Astrocyte of the spinal cord (primary cell): ENCODE measurements around the gene ARVCF.

Source experiments
- DNase-seq: peaks from one replicate; pipeline ENCODE4 v3.0.0; 2011; ENCODE audit warnings: low read depth, low spot score
- H3K4me3 ChIP-seq: 2 replicates; pipeline ENCODE4 v1.5.1; 2011; ENCODE audit warnings: low read depth, mild to moderate bottlenecking, low read length, moderate library complexity
- in situ Hi-C: cut with HindIII; loops from 2 replicates; pipeline ENCODE4 v1.10.0; 2017; ENCODE audit warnings: low sequenced_read_pairs
- TF ChIP-seq, protein P1 (sequence below): IDR thresholded peaks from 2 replicates; pipeline ENCODE4 v1.5.1; 2012; ENCODE audit warnings: low read depth, mild to moderate bottlenecking, low read length, inconsistent platforms

ARVCF gene

DNA sequence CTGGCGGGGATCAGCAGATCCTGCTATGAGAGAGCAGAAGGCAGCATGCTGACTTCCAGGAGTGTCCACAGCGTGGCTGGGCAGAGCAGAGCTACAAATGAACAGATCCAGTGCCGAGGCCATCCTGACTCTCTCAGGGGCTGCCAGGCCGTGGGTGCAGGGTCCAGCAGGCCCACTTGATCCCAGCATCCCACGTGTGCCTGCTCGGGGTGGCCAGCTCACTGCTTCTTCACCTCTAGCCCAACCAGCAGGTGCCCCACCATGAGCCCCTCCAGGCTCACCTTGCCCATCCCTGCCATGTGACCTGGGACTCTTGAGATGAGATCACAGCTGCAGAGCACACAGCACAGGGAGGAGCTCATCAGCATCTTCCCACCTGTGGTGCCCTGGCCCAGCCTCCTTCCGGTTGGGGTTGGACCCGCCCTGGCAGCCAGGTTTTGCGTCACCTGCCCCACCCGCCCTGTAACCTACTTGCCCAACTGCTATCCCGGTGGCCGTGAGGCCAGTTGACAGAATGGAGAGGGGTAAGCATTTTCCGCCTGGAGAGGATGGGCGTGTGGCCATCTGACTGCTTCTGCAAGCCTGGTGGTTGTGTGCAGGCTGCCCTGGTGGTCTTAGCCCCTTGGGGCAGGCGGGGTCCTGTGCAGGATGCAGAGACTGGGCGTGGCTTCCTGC, 15.2 kb upstream of the ARVCF start:
- in situ Hi-C loops = no loop called here
- H3K4me3 ChIP-seq = no peak overlapping the region
- TF ChIP-seq, protein P1, sequence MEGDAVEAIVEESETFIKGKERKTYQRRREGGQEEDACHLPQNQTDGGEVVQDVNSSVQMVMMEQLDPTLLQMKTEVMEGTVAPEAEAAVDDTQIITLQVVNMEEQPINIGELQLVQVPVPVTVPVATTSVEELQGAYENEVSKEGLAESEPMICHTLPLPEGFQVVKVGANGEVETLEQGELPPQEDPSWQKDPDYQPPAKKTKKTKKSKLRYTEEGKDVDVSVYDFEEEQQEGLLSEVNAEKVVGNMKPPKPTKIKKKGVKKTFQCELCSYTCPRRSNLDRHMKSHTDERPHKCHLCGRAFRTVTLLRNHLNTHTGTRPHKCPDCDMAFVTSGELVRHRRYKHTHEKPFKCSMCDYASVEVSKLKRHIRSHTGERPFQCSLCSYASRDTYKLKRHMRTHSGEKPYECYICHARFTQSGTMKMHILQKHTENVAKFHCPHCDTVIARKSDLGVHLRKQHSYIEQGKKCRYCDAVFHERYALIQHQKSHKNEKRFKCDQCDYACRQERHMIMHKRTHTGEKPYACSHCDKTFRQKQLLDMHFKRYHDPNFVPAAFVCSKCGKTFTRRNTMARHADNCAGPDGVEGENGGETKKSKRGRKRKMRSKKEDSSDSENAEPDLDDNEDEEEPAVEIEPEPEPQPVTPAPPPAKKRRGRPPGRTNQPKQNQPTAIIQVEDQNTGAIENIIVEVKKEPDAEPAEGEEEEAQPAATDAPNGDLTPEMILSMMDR = no peak
- DNase-seq = no peak

DNA sequence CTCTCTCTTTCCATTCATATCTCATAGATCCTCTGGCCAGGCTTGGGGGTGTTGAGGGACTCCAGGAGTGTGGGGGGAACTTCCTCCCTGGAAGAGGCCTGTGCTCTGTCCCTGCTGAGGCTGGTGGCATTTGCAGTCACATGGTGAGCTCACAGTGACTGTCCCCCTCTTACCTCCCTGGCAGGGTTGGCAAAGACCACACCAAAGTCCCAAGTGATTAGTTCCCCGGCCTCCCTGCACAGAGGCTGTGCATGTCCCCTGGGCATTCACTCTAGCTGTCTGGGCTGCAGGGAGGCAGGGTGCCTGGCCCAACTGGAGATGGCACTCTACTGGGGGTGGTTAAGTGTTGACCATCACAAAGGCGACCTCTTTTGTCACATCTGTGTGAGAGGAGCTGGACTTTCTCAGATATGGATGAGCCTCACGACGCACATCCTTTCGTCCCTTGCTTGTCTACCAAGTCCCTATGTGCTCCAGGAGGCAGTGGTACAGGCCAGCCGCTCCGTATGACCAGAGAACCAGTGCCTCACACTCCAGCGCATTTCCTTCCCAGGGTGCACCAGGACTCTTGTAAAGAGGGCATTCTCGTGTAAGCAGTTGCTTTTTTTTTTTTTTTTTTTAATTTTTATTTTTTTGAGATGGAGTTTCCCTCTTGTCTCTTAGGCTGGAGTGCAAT, 13.1 kb upstream of the ARVCF start:
- TF ChIP-seq, protein P1 = no peak
- DNase-seq = no peak
- in situ Hi-C loops = no loop called here
- no peak overlapping the region for H3K4me3 ChIP-seq

DNA sequence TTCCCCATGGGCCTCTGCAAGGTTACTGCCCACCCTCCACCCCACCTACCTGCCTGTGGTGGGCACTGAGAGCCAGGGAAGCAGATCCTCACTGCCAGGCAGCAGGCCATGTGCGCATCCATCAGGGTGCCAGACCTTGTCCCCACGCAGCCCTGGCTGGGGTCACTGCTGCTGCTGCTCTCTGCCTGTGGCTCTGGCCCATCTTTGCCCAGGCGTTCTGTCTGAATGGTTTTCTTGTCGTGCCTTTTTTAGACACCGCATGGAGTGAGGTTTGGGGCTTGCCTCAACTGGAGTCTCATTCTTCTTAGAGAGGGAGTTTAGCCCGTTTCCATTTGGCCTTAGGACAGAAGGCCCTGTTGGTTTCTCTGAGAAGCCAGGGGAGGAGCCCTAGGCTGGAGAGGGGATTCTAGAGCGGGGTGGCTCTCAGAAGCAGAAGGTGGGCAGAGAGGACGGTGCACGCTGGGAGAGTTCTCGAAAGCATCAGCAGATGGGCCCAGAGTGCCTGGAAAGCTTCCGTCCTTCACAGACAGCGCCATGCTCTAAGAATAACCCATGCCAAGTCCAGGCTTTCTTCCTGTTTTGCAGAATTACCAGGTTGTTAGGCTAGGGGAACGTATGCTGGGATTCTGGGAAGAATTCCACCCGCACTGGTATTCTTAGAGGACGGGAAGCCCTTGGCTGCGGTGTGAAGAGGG, 12.4 kb upstream of the ARVCF start:
- no peak for DNase-seq
- TF ChIP-seq, protein P1 = no peak
- H3K4me3 ChIP-seq = no peak overlapping the region
- in situ Hi-C loops = no loop called here

DNA sequence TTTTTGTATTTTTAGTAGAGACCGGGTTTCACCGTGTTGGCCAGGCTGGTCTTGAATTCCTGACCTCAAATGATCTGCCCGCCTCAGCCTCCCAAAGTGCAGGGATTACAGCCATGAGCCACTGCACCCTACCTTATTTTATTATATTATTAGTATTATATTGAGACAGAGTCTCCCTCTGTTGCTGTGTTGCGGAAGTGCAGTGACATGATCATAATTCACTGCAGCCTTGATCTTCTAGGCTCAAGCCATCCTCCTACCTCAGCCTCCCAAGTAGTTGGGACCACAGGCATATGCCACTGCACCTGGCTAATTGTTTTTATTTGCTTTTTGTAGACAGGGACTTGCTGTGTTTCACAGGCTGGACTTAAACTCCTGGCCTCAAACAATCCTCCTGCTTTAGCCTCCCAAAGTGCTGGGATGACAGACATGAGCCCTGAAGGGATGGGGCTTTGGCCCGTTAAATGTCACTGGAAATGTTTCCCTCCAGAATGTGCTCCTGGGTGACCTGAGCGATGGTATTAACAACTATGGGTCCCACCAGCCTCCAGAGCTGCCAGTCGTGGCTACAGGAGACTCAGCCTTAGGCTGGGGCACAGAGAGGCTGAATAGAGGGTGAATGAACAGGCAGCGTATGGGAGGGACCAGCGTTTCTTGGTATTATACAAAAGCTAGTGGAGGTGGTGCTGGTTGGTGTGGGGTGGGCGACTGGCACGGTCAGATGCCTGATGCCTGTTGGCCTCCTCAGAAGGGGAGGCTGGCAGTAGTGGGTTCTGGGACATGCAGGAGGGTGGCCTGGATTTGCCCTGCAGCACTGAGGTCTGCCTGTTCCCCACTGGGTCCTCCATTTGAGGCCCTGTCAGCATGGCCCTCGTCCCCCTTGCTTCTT, 11.6 kb upstream of the ARVCF start:
- in situ Hi-C loops = no loop called here
- DNase-seq = no peak

DNA sequence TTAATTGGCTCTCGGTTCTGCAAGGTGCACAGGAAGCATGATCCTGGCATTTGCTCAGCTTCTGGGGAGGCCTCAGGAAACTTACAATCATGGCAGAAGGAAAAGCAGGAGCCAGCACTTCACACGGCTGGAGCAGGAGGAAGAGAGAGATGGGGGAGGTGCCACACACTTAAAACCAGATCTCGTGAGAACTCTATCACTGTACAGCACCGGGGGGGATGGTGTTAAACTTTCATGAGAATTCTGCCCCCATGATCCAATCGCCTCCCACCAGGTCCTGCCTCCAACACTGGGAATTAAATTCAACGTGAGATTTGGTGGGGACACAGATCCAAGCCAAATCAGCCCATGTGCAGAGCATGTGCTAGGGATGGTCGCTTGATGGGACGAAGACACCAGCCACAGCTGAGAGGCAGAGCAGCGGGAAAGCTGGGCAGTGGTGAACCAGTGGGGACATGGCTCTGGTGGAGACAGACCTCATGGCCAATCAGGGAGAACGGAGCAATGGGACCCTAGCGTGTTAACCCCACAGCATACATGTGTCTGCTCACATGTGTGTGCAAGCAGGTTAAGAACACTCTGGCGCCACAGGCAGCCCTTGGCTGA, 10.5 kb upstream of the ARVCF start:
- H3K4me3 ChIP-seq = no peak overlapping the region
- DNase-seq = no peak
- in situ Hi-C loops = no loop called here
- TF ChIP-seq, protein P1 = no peak

More for the DNA sequence above, 11.6 kb upstream of the ARVCF start:
- TF ChIP-seq, protein P1 = peak; percentile 42
- no peak overlapping the region for H3K4me3 ChIP-seq
